HG03469 (cell line): Measurements from ENCODE around the gene CCDC92.

Source experiments
- ATAC-seq: cut with Tn5 transposase; IDR thresholded peaks from one replicate; pipeline ENCODE4 v1.9.1; 2021; ENCODE audit warnings: mild to moderate bottlenecking, moderate library complexity, moderate number of reproducible peaks; ENCODE audit not compliant: unreplicated experiment

CCDC92 gene

GRCh38 chr12:123938679-123939480 is 33.8 kb downstream of the CCDC92 start:
- ATAC-seq = no peak

GRCh38 chr12:123937707-123938591 is 34.7 kb downstream of the CCDC92 start:
- ATAC-seq = no peak

- no peak for ATAC-seq
These were observed 35.5 kb downstream of the CCDC92 start for GRCh38 chr12:123936956-123937706.

- no peak for ATAC-seq
These were observed 36.2 kb downstream of the CCDC92 start for GRCh38 chr12:123936471-123936870.

- no peak for ATAC-seq
These were observed 36.7 kb downstream of the CCDC92 start for GRCh38 chr12:123935956-123936355.

GRCh38 chr12:123934829-123935228 is 37.8 kb downstream of the CCDC92 start:
- no peak for ATAC-seq

- ATAC-seq = no peak
These were observed 38.5 kb downstream of the CCDC92 start for GRCh38 chr12:123934016-123934620.

GRCh38 chr12:123933214-123933613 is 39.4 kb downstream of the CCDC92 start:
- ATAC-seq = no peak

GRCh38 chr12:123931686-123932321 is 40.8 kb downstream of the CCDC92 start:
- ATAC-seq = no peak

GRCh38 chr12:123929946-123930583 is 42.6 kb downstream of the CCDC92 start:
- no peak for ATAC-seq

GRCh38 chr12:123928897-123929296 is 43.7 kb downstream of the CCDC92 start:
- no peak for ATAC-seq

- no peak for ATAC-seq
These were observed 44.3 kb downstream of the CCDC92 start for GRCh38 chr12:123928274-123928865.

GRCh38 chr12:123924539-123924938 is 48.1 kb downstream of the CCDC92 start:
- no peak for ATAC-seq

- no peak for ATAC-seq
These were observed 48.7 kb downstream of the CCDC92 start for GRCh38 chr12:123923927-123924326.

GRCh38 chr12:123923038-123923437 is 49.6 kb downstream of the CCDC92 start:
- no peak for ATAC-seq

- no peak for ATAC-seq
These were observed 52.7 kb downstream of the CCDC92 start for GRCh38 chr12:123919980-123920360.

GRCh38 chr12:123917337-123917850 is 55.2 kb downstream of the CCDC92 start:
- no peak for ATAC-seq

GRCh38 chr12:123916729-123917128 is 55.9 kb downstream of the CCDC92 start:
- ATAC-seq = no peak

GRCh38 chr12:123914726-123915333 is 57.8 kb downstream of the CCDC92 start:
- no peak for ATAC-seq
